Coronary artery (tissue), 2 donors: ENCODE results near the gene UBA5.
A peak's percentile ranks its signal among the peaks of the same experiment; 100 is the strongest.

Experiments
- DNase-seq: peaks from one replicate; pipeline ENCODE4 v3.0.0-alpha.2; 2017; ENCODE audit warnings: low spot score
- H3K27ac ChIP-seq, 2 donors: fragments of 200-600 bp; sonication (generic); one replicate each; pipeline ENCODE4 v1.5.1; 2016 to 2019
- H3K4me3 ChIP-seq: fragments of 200-600 bp; sonication (generic); 2 replicates; pipeline ENCODE4 v1.5.1; 2016; ENCODE audit warnings: mild to moderate bottlenecking, moderate library complexity
- CTCF ChIP-seq: fragments of 200-600 bp; sonication (generic); IDR thresholded peaks from one replicate; pipeline ENCODE4 v1.5.1; 2019; ENCODE audit warnings: antibody characterized with exemption

The UBA5 gene

DNA sequence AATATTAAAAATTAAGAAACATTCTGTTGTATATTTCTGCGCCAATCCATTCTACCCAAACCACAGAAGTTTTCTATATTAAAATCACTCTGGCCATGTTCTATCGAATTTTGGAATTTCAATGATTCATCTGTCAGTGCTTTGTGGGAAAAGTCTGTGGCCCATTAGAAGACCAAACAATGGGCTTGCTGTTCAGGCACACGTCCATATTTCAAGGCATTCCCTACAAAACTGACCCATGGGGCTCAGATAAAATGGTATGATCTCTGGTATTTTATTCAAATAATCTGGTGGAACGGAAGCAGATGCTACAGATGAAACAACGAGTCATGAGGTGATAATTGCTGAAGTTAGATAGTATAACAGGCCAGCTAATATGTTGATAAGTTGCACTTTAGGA lies 49.6 kb downstream of the UBA5 start:
- no peak overlapping the region for H3K27ac ChIP-seq
- DNase-seq, result no peak
- TF ChIP-seq CTCF, result no peak

GRCh38 chr3:132710311-132710710 lies 50.2 kb downstream of the UBA5 start:
- no peak for DNase-seq
- no peak for TF ChIP-seq CTCF
- Histone ChIP-seq H3K27ac (no peak overlapping the region), H3K4me3 (no peak overlapping the region)

More for the DNA sequence above, 49.6 kb downstream of the UBA5 start:
- H3K4me3 ChIP-seq, result no peak overlapping the region

GRCh38 chr3:132713977-132714727 lies 54.0 kb downstream of the UBA5 start:
- TF ChIP-seq CTCF, result no peak
- Histone ChIP-seq H3K4me3 (no peak overlapping the region), H3K27ac (no peak overlapping the region)
- DNase-seq, result no peak

DNA sequence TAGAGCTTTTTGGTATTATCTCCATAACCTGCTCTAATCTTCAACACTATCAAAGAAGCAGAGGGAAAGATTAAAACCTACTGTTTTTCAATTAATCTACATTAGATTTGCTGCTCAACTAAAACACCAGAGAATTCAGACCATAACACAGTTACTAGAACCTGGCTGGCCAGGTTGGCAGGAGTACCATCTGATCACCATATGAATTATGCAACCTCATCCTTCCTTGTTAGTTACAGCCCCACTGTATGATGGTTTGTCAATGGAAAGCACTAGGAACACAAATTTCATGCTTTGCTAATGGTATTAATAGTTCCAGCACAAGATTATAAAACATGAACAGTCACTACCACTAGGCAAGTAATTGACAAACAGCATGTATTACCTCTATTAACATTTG lies 56.2 kb downstream of the UBA5 start:
- H3K4me3 ChIP-seq, result no peak overlapping the region
- H3K27ac ChIP-seq, result no peak overlapping the region
- no peak for TF ChIP-seq CTCF
- no peak for DNase-seq

DNA sequence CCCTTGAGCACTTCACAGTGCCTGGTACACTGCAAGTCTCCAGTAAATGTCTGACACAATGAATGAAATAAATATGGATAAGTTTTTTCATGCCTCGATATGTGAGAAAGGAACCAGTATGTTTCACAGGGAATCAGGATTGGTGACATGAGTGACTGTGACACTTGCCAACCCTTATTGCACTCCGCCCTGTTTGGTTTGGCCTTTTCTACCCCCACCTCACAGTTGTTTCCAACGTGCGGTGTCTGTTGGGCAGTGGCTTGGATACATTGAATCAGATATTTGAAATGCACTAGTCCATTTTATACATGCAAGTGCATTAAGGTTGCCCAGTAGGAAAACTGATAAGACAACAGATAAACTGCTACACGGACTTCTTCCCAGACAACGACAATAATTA lies 60.1 kb downstream of the UBA5 start:
- no peak for DNase-seq
- H3K4me3 ChIP-seq, result peak overlapping the region; percentile 99

GRCh38 chr3:132721479-132722164 lies 61.5 kb downstream of the UBA5 start:
- DNase-seq, result peak; percentile 88
- H3K27ac ChIP-seq, result peak overlapping the region; percentile 93 to 100
- peak; percentile 20 for TF ChIP-seq CTCF
- peak overlapping the region; percentile 99 for H3K4me3 ChIP-seq

More for the DNA sequence above, 60.1 kb downstream of the UBA5 start:
- TF ChIP-seq CTCF, result no peak
- no peak overlapping the region for H3K27ac ChIP-seq
